ENCODE data around the gene THAP4. TPM values are rescaled to one million over a fixed set of nuclear protein-coding genes. Genes with fewer than 3 reads are reported as not detected.
A peak's percentile ranks its signal among the peaks of the same experiment; 100 is the strongest.
"Not testable (repeated sequence)": the region's sequence is repeated elsewhere in the genome, so short reads cannot be mapped to it uniquely, and the experiment has no call there.

THAP4 gene
- total RNA-seq, 1 donor from 2014 or later, result 68.8 TPM

DNA sequence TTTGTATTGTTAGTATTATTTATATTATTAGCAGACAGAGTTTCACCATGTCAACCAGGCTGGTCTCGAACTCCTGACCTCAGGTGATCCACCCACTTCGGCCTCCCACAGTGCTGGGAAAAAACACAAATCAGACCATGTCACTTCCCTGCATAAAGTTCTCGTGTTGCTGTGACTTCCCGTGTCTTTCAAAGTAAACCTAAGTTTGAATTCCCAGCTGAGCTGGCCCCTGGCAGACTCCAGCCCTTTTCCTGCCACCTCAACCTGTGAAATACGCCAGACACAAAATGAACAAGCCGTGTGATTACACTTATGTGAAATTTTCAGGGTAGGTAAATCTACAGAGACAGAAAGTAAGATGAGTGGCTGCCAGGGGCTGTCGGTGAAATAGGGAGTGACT is 70.5 kb downstream of the THAP4 start:
- no peaks in the 10 kb centered on the region for H3K27me3 ChIP-seq (ENCODE audit: low read depth)
- intact Hi-C loops (cut with micrococcal nuclease), result no loop called here
- no peaks in the 10 kb centered on the region for H3K9me3 ChIP-seq (replicated peaks)
- H3K4me3 ChIP-seq, result no peak overlapping the region
- TF ChIP-seq, protein P1, sequence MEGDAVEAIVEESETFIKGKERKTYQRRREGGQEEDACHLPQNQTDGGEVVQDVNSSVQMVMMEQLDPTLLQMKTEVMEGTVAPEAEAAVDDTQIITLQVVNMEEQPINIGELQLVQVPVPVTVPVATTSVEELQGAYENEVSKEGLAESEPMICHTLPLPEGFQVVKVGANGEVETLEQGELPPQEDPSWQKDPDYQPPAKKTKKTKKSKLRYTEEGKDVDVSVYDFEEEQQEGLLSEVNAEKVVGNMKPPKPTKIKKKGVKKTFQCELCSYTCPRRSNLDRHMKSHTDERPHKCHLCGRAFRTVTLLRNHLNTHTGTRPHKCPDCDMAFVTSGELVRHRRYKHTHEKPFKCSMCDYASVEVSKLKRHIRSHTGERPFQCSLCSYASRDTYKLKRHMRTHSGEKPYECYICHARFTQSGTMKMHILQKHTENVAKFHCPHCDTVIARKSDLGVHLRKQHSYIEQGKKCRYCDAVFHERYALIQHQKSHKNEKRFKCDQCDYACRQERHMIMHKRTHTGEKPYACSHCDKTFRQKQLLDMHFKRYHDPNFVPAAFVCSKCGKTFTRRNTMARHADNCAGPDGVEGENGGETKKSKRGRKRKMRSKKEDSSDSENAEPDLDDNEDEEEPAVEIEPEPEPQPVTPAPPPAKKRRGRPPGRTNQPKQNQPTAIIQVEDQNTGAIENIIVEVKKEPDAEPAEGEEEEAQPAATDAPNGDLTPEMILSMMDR (IDR thresholded peaks at IDR 0.05; ENCODE audit: borderline replicate concordance), result no peak
- no peak for DNase-seq
- H3K4me1 ChIP-seq, result peaks cover 32% of the 10 kb centered on the region
- no peaks in the 10 kb centered on the region for H3K36me3 ChIP-seq
- no peak overlapping the region for H3K27ac ChIP-seq (replicated peaks)

DNA sequence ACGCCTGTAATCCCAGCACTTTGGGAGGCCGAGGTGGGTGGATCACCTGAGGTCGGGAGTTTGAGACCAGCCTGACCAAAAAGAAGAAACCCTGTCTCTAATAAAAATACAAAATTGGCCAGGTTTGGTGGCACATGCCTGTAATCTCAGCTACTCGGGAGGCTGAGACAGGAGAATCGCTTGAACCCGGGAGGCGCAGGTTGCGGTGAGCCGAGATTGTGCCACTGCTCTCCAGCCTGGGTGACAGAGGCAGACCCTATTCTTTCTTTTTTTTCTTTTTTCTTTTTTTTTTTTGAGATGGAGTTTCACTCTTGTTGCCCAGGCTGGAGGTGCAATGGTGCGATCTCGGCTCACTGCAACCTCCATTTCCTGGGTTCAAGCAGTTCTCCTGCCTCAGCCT is 70.9 kb downstream of the THAP4 start:
- intact Hi-C loops (cut with micrococcal nuclease), result not testable (repeated sequence)

DNA sequence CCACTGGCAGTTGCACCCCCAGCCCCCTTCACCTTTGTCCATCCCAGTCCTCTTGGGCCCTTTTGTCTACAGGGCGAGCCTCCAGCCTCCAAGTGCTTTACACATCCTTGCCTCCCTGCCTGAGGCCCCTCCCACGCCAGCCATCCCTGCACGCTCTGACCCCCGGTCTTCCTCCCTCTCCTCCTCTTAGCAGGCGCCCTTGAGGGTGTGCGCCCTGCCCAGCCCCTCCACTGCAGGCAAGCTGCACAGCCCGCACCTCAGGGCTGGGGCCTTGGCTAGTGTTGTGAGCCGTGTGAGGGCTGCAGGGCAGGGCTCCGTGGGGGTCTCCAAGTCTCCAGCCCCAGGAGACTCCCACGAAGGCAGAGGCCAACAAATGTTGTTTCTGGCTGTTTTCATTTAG is 71.5 kb downstream of the THAP4 start:
- Histone ChIP-seq H3K4me1 (peaks cover 38% of the 10 kb centered on the region), H3K27ac (replicated peaks) (no peak overlapping the region), H3K4me3 (no peak overlapping the region), H3K36me3 (no peaks in the 10 kb centered on the region), H3K9me3 (replicated peaks) (no peaks in the 10 kb centered on the region), H3K27me3 (ENCODE audit: low read depth) (no peaks in the 10 kb centered on the region)
- intact Hi-C loops (cut with micrococcal nuclease), result no loop called here
- no peak for DNase-seq
- TF ChIP-seq, protein P1 (IDR thresholded peaks at IDR 0.05; ENCODE audit: borderline replicate concordance), result no peak

More for the DNA sequence above, 70.9 kb downstream of the THAP4 start:
- not testable (repeated sequence) for H3K36me3 ChIP-seq; H3K27ac ChIP-seq (replicated peaks); H3K9me3 ChIP-seq (replicated peaks); DNase-seq; H3K4me3 ChIP-seq; H3K27me3 ChIP-seq (ENCODE audit: low read depth)
- peaks cover 32% of the 10 kb centered on the region for H3K4me1 ChIP-seq

DNA sequence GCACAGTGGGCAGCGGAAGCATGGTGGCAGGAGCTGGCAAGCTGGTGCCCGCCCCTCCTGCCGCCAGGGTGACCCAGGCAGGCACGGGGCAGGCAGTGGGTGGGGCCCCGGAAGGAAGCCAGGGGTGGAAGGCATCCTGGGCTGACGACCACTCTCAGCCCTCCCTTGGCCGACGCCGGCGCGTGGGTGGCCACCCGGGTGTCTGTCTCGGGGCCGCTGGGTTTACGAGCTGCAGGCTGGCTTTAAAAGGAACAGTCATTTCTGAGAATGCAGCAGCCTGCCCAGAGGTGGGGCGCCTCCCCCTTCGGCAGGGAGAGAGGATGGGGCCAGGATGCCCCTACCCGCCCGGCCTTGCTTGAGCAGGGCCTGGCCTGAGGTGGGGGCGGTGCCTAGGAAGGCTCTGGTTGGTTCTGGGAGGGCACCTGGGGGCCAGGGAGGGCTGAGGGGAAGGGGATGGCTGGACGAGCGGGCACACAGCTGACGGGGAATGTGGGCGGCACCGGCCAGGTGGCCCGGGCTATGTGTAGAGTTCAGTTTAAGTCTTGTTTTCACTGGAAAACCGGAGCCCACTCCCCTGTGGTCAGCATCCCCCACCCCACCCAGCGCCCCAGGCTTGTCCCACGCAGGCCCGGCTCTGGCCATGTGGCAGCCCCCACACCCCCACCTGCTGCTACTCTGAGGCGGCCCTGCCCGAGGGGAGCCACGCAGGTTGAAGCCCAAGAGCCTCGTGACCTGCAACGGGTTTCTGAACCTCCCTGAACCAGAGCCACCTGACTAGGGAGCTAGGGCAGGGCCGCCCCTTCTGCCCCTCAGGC is 72.2 kb downstream of the THAP4 start:
- DNase-seq, result no peak
- intact Hi-C loops (cut with micrococcal nuclease), result no loop called here
- TF ChIP-seq, protein P1 (IDR thresholded peaks at IDR 0.05; ENCODE audit: borderline replicate concordance), result no peak
- peak overlapping the region; percentile 5 for H3K27ac ChIP-seq (replicated peaks)
- no peaks in the 10 kb centered on the region for H3K9me3 ChIP-seq (replicated peaks)
- peaks cover 3% of the 10 kb centered on the region for H3K27me3 ChIP-seq (ENCODE audit: low read depth)
- H3K4me3 ChIP-seq, result no peak overlapping the region
- H3K36me3 ChIP-seq, result no peaks in the 10 kb centered on the region
- H3K4me1 ChIP-seq, result peaks cover 44% of the 10 kb centered on the region

DNA sequence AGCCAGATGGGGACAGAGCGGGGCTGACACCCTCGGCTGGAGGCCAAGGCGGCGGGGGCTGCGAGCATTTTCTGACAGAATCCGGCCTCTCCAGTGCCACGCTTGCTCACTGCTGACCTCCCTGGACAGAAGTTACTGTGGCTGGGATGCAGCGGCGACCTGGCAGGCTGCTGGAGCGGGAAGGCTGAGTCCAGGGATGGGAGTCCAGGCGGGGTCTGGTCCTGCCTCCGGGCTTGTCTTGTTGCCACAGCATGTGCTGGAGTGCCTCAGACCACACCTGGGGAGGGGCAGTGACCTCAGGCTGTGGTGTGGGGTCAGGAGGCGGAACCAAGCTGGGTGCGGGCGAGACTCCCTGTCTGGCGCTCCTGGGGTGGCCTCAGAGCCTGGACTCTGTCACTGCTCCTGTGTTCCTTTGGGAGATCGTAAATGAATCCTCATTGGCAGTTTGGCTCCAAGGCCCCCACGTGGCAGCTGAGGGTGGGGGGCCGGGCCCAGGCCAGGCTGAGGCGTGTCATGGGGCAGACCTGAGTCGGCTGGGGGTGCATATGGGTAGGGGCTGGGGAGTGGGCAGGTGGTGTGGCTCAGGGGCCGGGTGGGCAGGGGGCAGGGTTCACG is 72.9 kb downstream of the THAP4 start:
- H3K27ac ChIP-seq (replicated peaks), result peak overlapping the region; percentile 5
- intact Hi-C loops (cut with micrococcal nuclease), result no loop called here

More for the DNA sequence above, 72.9 kb downstream of the THAP4 start:
- TF ChIP-seq, protein P1 (IDR thresholded peaks at IDR 0.05; ENCODE audit: borderline replicate concordance), result no peak
- Histone ChIP-seq H3K27me3 (ENCODE audit: low read depth) (peaks cover 10% of the 10 kb centered on the region), H3K36me3 (no peaks in the 10 kb centered on the region), H3K4me1 (peaks cover 51% of the 10 kb centered on the region), H3K4me3 (no peak overlapping the region), H3K9me3 (replicated peaks) (no peaks in the 10 kb centered on the region)
- DNase-seq, result no peak

Measured in left ventricle myocardium inferior (tissue), 1 donor.